Daoy (cell line): Measurements from ENCODE around the gene MAPK12. TPM values are rescaled to one million over a fixed set of nuclear protein-coding genes. Genes with fewer than 3 reads are reported as not detected.
A peak's percentile ranks its signal among the peaks of the same experiment; 100 is the strongest.

ENCODE experiments used
- DNase-seq: peaks from one replicate; pipeline ENCODE4 v3.0.0-alpha.2; 2015; ENCODE audit warnings: low read depth
- total RNA-seq: library from RNA; depleted of rRNA; stranded (reverse); fragments of >200 nt; shearing (Covaris generic); gene quantifications from 2 replicates; pipeline ENCODE4 v1.2.3, GENCODE V29; 2014

MAPK12 gene
- total RNA-seq, 1 experiment from 2014 or later: 16.9 TPM

DNA sequence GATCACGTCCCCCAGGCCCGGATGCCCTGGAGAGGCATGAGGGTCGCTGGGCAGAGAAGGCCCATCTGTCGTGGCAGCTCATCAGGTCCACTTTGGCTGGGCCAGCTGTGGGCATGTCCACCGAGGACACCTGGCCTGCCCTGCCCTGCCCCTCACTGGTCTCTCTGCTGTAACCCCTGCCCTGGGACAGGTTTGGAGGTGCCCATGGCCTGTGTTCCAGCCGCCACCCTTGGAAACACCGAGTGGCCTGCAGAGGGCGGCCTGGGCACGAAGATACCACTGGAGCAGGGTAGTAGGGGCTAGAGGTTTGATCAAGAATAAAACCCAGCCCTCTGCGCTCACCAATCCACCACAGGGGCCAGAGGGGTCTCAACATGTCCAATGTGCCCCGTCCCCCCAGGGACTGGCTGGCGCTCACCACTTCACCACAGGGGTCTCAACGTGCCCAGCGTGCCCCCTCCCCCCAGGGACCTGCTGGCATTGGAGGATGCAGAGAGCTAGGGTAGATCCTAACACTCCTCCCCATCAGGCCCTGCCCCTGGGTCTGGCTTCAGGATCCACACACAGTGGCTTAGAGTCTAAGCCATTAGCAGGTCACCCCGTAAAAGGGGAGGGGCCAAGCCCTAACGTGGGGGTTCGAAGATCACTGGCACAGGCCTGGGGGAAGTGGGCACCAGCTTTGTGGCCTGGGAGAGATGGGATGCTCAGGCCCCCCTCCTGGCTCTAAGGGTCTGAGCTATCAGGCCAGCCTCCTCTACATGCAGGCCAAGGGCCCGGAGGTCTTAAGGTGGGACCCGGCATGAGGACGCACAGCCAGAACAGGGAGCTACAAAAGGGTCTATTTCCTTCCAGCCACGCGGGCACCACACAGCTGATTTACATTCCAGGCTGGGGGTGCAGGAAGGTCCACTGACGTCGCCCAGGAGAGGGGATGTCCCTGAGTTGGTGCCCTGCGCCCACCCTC is 9.1 kb downstream of the MAPK12 start:
- peak; percentile 76 for DNase-seq

DNA sequence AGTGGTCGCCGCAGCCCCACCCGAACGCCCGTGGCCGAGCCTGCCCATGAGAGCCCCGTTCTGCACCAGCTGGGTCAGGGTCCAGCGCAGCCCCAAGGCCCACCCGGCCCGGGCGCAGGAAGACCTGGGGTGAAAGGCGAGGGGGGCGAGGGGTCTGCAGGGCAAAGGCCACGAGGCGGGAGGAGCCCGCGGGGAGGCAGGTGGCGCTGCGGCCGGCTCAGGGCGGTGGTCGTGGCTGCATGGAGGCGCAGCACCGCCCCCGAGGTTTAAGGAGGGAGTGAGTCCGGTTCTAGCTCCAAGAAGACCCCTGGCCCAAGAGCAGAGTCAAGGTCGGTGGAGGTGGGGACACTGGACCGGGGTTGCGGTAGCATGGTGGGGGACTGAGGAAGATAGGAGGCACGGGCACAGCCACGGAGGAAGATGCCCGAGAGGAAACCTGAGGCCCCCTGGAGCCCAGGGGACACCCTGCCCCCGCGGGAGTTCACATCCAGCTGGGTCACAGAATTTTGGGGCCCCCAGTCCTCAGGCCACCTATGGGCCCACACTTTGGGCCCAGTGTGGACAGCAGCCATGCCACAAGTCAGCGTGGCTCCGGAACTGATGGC is 9.9 kb downstream of the MAPK12 start:
- DNase-seq: no peak

DNA sequence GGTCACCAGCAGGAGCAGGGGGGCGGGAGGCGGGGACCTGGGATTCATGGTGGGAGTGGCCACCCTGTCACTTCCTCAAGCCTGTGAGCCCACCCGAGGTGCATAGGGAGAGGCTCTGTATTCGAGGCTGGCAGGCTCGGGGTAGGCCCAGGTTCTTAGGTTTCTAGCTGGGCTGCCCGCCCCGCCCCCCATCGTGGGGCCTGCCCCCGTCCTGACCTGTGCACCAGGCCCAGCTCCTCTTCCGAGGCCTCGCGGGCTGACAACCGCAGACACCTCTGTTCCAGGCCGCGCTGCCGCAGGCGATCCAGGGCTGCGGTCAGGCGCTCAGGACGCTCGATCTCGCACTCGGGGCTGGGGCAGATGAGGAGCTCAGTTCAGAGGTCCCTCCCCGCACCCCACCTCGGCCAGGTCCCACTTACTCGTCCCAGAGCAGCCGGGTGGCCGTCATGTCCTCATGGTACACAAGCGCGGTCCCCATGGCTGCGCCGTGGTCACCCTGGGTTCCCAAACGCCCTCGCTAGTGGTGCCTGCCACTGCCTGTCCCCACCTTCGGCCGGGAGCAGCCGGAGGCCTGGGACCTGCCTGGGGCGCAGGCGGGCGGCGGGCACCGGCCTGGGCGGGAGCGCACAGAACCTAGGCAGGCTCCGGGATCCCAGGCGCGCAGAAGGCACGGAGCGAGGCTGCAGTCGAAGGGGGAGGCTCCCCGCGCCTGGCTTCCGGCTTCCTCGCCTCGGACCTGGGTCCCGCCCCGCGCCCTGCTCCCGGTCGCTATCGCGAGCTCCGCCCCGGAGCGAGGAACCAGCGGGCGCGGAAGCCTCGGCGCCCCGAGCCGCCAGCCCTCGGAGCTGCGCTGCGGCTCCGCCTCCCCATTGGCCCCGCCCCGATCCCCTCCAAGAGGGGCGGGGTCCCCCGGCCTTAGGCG is 10.7 kb downstream of the MAPK12 start, which contains the start of gene HDAC10:
Gene HDAC10 (minus strand): TSS at position 711 of the 922 bp plus-strand sequence. CDS start 233 bp downstream, at position 478.
- DNase-seq: peak; percentile 79

DNA sequence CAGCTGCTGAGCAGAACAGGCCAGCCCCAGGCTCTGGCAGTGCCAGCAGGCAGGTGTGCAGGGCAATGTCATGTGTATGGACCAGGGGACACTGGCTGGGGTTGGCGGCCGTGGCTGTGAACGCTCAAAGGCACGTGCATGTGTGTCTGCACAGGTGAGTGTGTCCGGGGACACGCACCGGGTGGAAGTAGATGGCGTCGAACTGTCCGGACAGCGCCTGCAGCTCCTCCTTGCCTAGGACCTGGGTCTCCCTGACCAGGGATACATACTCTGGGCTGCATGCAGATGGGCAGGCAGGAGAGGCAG is 11.3 kb downstream of the MAPK12 start:
- no peak for DNase-seq

DNA sequence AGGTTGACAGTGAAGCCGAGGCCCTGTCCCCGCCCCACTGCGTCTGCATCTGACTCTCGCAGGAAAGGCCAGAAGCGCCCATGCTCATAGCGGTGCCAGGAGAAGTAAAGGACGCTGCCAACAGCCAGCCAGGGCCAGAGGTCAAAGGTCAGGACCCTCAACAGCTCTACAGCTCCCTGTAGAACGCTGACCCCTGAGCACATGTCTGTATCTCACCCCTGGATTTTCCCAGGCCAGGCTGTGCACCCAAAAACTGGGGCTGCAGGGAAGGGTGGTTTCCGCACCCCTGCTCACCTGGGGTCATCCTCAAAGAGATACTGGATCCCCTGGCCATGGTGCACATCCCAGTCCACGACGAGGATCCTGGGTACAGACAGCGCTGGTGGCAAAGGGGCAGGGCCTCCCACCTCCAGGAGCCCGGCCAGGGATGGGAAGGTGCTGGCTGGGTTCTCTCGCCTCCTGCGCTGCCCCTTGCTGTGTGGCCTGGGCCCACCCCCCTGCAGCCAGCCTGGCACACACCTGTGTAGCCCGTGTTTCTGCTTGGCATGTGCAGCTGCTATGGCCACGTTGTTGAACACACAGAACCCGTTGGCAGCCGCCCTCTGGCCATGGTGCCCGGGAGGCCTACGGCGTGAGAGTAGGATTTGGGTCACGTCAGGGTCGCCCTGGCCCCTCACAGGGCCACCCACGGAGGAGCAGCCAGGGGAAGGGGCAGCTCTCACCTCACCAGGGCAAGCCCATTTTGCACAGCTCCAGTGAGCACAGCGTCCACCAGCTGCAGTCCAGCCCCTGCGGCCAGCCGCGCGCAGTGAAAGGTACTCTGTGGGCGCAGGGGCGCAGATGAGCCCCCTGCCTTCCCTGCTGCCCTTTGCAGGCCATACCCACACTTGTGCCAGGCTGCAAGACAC is 11.9 kb downstream of the MAPK12 start:
- DNase-seq: no peak

DNA sequence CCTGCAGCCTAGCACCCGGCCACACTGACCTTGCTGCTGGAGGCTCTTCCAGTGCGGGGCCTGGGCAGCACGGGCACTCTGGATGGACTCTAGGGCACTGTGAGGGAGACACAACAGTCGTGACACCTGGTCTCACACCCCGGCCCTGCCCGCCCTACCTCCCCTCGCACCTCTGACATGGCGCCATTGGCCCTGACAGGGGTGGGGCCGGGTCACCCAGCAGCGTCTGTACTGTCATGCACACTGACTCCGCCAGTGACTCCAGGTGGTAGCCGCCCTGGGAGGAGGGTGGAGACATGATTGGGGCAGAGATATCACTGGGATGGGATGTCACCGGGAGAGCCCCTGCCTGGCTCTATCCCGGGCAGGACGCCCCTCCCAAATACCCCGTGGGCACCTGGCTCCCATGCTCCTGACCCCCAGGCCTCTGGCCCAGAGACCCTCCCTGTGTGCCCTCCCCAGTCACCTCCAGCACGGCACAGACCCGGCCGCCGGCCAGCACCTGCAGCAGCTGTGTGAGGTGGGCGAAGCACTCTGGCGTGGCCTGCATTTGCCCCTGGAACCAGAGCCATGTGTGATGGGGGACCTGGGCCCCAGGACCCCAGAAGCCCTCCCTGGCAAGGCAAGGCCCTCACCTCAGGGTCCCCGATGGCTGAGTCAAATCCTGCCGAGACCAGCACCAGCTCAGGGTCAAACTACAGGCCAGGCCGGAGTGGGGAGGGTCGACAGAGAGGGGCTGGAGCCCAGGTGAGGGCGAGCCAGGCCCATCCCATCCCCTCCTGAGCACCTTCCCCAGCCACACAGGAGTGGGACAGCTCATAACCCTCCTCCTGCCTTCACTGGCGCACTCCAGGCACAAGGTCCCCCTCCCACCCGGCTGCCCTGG is 13.0 kb downstream of the MAPK12 start:
- no peak for DNase-seq

DNA sequence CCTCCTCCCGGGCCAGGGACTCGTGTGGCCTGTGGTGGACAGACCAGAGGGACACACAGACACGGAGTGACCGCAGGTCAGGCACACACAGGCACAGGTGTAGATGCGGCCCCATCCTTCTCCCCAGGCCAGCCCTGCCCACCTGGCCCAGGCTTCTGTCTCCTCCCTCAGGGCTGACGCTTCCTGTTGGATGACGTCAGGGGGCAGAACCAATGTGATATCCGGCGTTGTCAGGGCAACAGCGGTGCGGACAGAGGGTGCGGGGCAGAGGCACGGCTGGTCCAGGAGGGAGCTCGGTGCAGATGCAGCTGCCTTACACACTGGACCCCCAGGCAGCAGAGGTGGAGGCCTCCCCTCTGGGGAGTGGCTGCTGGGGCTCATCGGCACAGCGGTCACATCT is 13.7 kb downstream of the MAPK12 start:
- DNase-seq: peak; percentile 71

DNA sequence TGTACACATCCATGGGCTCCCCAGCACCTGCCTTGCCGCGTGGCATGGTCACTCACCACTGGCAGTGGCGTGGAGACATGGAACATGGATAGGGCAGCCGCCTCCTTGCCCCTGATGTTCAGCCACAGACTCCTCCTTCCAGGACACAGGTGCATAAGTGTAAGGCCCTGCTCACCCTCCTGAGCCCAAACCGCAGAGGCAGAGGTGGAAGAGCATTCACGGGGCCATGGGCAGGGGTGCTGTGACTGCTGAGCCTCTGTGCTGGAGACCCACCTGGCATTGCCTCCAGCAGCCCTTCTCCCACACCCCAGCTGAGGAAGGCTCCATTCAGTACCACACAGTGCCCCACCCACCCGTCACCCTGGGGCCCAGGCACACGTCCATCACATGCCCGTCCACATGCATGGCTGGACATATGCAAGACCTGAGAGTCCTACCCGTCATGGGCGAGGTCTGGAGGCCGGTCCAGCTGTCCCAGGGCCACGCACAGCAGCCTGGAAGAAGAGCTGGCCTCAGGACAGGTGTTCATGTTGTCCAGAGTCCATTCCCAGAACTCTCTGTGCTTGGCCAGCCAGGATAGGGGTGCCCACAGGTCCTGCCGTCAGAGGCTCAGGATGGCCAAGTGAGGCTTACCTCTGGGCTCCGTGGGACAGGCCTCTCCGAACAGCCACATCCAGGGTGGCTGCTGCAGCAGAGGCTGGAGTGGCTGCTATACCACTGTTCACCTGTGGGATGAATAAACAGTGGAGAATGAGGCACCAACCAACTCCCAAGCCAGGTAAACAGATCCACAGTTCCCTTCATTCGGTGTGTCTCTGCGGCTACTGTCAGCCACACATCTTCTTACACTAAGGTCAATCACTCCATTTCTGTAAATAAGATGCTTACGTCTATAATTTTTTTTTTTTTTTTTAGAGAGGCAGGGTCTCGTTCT is 15.0 kb downstream of the MAPK12 start:
- DNase-seq: no peak

DNA sequence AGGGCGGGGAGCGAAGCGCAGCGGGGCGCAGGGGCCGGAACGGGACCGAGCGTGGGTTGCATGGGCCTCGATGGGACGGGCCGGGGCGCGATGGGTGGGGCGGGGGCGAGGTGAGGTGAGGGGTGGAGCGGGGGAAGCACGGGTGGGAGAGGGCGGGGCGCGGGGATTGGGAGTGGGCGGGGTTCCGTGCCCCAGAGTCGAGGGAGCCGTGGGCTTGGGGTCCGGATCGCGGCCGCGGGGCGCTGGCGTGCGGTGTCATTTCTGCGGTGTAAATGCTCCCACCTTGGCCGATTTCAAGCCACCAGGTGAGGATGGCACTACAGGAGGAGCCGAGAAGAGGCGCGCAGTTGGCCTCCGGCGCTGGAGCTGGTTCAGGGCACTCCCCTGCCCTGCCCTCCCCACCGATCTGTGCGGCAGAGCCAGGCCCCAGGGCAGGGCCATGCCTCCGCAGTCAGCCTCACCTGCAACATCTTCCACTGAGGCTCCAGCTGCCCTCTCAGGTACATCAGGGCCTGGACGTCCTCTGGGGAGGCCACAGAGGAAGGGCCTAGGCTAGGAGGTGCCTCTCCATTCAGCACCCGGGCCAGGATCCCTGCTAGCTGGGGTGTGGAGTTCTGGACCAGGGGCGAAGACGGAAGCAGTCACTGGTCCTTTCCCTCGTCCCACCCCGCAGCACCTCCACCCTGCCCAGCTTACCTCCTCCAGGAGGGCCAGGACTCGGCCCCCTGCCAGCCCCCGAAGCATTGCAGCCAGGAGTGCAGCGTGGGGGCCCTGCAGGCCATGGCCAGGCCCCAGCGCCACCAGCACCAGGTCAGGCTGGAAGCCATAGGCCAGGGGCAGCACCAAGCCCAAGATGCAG is 16.0 kb downstream of the MAPK12 start:
- DNase-seq: no peak

DNA sequence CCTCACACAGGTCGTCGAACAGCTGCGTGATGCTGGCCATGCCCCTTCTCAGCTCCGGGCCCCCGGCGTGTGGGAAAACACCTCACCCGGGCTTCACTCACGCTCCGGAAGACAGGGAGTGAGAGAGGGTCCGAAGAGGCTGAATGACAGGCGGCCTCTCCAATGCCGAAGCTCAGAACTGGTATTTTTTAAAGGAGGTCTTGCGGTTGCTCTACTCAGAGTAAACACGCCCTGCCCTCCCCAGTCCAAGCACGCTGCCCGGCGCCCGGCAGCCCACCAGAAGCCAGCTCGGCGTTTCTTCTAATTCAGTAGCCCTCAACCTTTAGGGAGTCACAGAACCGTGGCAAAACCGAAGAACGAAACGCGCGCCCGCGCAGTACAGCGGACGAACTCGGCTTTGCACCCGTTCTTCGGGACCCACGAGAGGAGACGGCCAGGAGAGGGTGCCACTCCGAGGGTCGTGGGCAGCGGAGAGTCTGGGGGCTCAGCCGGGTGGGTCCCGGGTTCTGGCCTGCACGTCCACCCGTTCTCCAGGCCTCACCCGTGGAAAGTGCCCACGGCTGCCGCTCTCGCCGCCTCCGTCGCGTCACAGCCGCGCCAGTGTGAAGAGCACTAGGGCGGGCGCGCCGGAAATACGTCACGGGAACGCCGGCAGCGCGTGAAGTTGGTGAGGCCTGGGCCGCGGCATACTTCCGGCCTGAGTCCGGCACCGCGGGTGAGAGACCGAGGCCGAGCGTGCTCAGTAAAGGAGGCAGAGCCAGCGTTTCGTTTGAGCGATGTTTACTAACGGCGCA is 16.9 kb downstream of the MAPK12 start, which contains the start of gene TUBGCP6:
Gene TUBGCP6 (minus strand): TSS at position 604 of the 794 bp plus-strand sequence. CDS start 564 bp downstream, at position 40.
- DNase-seq: peak; percentile 96

DNA sequence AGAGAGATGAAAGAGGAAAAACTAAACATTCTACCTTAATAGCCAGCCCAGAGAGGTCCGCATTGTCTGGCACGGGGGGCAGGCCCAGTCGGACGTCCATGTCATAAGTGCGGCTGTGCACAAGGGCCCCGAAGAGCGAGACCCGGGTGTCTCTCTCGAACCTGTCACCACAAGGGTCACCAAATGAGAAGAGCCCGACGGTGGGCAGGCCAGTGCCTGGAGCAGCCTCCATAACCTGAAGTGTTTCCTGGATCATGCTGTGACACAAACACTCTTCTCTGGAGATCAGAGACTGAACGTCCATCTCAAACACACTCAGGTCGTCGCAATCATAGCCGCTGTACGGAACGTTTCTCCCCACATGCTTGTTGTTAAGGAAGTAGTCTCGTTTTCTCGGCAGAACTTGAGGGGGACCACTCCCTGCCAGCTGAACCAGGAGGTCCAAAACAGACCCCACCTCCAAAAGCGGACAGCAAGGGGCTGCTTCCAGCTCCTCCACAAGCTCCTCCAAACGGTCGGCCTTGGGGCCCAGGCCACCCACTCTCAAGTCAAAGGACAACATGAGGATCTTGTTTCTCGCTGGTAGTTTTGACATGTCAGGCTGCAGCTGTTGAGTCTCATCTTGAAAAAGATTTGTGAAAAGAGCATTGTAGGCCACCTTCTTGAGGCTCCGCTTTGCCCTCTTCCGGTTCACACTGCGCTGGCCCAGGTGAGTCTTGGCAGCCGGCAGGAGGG is 17.6 kb downstream of the MAPK12 start:
- no peak for DNase-seq

DNA sequence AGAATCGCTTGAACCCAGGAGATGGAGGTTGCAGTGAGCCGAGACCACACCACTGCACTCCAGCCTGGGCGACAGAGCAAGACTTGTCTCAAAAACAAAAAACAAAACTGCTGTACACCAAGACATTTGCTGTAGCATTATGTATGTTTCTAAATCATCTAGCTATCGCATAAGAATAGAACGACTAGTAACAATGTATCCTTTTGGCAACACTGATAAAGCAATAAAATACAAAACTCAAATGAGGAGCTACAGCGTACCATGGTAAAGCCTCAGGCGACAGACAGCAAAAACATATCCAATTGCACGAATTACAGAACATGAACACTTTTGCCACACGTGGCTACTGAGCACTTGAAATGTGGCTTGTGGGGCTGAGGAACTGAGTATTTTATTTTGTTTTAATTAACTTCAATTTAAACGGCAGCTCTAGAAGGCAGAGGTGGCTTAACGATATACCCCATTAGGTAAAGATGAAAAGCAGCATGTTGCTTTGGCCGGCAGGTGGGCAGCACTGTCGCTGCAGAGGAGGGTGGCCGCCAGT is 19.0 kb downstream of the MAPK12 start:
- DNase-seq: no peak

DNA sequence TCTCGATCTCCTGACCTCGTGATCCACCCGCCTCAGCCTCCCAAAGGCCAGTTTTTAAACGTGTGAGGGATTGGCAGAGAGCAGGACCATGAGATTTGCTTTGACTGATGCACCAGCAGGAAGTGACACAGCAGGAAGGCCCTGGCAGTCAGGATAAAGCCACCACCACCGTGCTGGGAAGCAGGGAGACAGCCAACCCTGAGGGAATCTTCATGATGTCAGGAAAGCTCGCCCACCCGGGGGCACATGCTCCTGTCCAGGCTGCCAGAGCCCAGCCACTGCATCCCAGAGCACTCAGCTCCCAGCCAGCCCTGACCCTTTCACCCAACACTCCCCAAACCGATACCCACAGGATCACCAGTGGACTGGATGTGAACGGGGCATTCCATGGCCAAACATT is 22.7 kb downstream of the MAPK12 start:
- DNase-seq: no peak

DNA sequence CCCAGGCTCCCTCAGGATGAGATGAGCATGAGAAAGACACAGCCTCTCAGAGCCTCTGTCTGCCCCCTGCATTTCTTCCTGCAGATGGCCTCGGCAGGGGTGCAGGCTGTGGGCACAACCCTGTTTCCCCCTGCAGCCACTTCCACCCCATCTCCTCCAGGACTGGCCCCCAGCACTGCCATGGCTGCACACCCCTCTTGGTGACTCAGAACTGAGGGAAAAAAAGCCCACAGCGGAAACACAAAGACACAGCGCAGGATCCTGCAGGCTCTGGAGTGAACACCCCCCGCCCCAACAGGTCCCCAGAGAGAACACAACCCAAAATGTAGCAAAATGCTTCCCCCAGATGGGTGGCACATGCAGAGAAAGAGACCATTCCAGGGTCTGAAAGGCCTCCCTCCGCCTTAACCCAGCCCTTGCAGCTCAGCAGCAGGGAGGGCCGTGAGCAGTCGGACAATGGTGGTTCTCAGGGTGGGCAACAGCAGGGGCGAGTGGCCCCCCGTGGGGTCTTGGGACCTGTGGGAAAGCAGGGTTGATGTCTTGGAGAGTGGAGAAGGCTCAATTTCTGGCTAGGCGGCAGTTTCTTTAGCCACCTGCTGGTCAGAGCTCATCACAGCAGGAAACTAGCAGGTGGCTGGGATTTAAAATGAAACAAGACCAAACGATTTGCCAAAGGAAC is 24.6 kb downstream of the MAPK12 start:
- DNase-seq: no peak

DNA sequence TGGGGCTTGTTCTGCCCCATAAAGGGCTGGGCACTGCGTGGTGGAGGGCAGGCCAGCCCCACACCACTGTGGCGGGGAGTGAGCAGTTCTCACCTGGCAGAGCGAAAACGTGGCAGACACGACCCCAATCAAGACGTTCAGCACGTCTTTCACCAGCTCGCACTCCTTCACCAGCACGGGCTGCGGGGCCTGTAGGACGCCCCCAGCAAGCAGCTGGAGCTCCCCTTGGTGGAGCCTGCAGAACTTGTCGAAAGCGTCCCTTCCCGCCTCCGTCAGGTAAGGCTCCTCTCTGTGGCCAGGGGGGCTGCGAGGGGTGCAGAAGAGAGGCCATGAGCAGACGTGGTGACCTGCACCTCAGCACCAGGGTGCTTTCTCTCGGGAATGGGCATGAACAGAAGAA is 28.3 kb downstream of the MAPK12 start:
- no peak for DNase-seq
